DOHH2 (cell line): ENCODE data around the gene EEF2.

Source experiments
- EZH2phosphoT487 ChIP-seq: fragments of 200-600 bp; sonication (generic); IDR thresholded peaks from 2 replicates; pipeline ENCODE4 v1.6.1; 2017; ENCODE audit warnings: borderline replicate concordance, mild to moderate bottlenecking, antibody characterized with exemption, low read length, moderate library complexity, mixed read lengths
- TF ChIP-seq, protein P1 (sequence below): fragments of 200-600 bp; sonication (generic); IDR thresholded peaks from one replicate; pipeline ENCODE4 v1.5.1; 2014; ENCODE audit warnings: antibody characterized with exemption, mild to moderate bottlenecking, low read depth, low read length; ENCODE audit not compliant: poor library complexity, severe bottlenecking

DNA sequence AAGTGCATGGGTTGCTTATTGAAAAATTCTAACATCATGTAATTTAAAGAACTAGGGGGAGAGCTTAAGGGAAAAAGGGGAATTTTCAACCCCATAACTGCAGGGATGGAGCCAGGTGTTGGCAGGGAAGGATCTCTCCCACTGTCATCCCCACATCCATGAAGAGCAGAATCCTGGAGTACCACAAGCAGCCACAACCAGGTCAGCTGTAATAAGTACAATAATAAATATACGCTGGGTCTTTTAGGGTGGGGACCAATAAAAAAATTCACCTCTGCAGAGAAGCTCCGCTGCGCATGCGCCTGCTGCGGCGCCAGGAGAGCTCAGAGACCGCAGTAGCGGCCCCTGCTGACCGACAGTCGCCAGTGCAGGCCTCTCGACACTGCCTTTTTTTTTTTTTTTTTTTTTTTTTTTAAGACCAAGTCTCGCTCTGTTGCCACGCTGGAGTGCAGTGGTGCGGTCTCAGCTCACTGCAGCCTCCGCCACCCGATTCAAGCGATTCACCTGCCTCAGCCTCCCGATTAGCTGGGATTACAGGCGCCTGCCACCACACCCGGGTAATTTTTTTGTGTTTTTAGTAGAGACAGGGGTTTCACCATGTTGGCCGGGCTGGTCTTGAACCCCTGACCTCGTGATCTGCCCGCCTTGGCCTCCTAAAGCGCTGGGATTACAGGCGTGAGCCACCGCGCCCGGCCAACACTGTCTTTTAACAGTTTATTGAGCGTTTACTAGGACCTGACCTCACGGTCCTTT is 2.5 kb upstream of the EEF2 start:
- TF ChIP-seq, protein P1, sequence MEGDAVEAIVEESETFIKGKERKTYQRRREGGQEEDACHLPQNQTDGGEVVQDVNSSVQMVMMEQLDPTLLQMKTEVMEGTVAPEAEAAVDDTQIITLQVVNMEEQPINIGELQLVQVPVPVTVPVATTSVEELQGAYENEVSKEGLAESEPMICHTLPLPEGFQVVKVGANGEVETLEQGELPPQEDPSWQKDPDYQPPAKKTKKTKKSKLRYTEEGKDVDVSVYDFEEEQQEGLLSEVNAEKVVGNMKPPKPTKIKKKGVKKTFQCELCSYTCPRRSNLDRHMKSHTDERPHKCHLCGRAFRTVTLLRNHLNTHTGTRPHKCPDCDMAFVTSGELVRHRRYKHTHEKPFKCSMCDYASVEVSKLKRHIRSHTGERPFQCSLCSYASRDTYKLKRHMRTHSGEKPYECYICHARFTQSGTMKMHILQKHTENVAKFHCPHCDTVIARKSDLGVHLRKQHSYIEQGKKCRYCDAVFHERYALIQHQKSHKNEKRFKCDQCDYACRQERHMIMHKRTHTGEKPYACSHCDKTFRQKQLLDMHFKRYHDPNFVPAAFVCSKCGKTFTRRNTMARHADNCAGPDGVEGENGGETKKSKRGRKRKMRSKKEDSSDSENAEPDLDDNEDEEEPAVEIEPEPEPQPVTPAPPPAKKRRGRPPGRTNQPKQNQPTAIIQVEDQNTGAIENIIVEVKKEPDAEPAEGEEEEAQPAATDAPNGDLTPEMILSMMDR = peak; percentile 67
- TF ChIP-seq EZH2phosphoT487 = no peak
